Eye (tissue), 1 donor: ENCODE measurements around the gene CACNA2D4.

Experiments
- DNase-seq: peaks from one replicate; pipeline ENCODE4 v3.0.0-alpha.2; 2015

The CACNA2D4 gene

GRCh38 chr12:1917172-1918070 lies 1.0 kb downstream of the CACNA2D4 start:
- DNase-seq, result no peak

- no peak for DNase-seq
Measured at GRCh38 chr12:1916371-1917171, 1.9 kb downstream of the CACNA2D4 start.

- DNase-seq, result peak; percentile 50
Measured at GRCh38 chr12:1915082-1915968, 3.1 kb downstream of the CACNA2D4 start.

- DNase-seq, result no peak
Measured at GRCh38 chr12:1914114-1914911, 4.1 kb downstream of the CACNA2D4 start.

GRCh38 chr12:1913377-1914113 lies 4.9 kb downstream of the CACNA2D4 start:
- peak; percentile 54 for DNase-seq

- DNase-seq, result no peak
Measured at GRCh38 chr12:1912580-1913376, 5.7 kb downstream of the CACNA2D4 start.

- no peak for DNase-seq
Measured at GRCh38 chr12:1911598-1912575, 6.6 kb downstream of the CACNA2D4 start.

- DNase-seq, result no peak
Measured at GRCh38 chr12:1910468-1910867, 8.0 kb downstream of the CACNA2D4 start.

GRCh38 chr12:1908758-1909157 lies 9.7 kb downstream of the CACNA2D4 start:
- no peak for DNase-seq

- DNase-seq, result no peak
Measured at GRCh38 chr12:1907652-1908611, 10.5 kb downstream of the CACNA2D4 start.

- DNase-seq, result no peak
Measured at GRCh38 chr12:1906579-1906978, 11.9 kb downstream of the CACNA2D4 start.

- DNase-seq, result no peak
Measured at GRCh38 chr12:1904875-1905274, 13.6 kb downstream of the CACNA2D4 start.

- DNase-seq, result no peak
Measured at GRCh38 chr12:1896964-1897363, 21.5 kb downstream of the CACNA2D4 start.

- DNase-seq, result no peak
Measured at GRCh38 chr12:1890810-1891209, 27.6 kb downstream of the CACNA2D4 start.

- DNase-seq, result no peak
Measured at GRCh38 chr12:1890119-1890703, 28.2 kb downstream of the CACNA2D4 start.

- no peak for DNase-seq
Measured at GRCh38 chr12:1888923-1889322, 29.5 kb downstream of the CACNA2D4 start.

GRCh38 chr12:1886396-1887008 lies 31.9 kb downstream of the CACNA2D4 start:
- no peak for DNase-seq
